ENCODE data around the gene CACNB2.
A peak's percentile ranks its signal among the peaks of the same experiment; 100 is the strongest.
"Not testable (repeated sequence)": the region's sequence is repeated elsewhere in the genome, so short reads cannot be mapped to it uniquely, and the experiment has no call there.

CACNB2 gene

DNA sequence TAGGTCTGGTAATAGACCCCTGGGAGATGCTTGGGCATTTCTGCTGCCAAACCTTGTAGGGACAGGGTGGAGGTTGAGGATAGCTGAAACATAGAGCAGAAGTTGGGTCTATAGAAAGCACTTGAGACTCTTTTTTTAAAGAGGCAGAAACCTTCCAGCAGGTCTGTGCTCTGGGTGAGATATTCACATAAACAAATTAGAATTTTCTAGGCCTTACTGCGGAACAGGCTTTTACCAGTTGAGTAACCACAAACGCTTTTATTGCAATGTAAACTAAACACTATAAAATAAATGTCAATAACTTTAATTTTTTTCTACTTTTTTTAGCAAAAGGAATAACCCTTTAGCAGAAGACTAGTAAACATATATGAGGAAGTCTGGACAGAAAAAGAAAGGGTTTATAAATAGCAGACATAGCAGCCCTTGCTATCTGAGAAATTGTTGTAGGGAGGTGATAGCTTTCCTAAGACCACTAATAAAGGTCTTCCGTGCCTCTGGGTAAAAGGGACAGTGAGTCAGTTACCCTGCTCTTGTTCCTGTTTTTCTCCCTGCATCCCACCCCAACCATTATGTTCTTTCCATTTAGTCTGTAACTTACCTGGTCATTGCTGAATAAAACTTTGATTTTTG lies 38.7 kb downstream of the CACNB2 start:
- TF ChIP-seq, protein P1, sequence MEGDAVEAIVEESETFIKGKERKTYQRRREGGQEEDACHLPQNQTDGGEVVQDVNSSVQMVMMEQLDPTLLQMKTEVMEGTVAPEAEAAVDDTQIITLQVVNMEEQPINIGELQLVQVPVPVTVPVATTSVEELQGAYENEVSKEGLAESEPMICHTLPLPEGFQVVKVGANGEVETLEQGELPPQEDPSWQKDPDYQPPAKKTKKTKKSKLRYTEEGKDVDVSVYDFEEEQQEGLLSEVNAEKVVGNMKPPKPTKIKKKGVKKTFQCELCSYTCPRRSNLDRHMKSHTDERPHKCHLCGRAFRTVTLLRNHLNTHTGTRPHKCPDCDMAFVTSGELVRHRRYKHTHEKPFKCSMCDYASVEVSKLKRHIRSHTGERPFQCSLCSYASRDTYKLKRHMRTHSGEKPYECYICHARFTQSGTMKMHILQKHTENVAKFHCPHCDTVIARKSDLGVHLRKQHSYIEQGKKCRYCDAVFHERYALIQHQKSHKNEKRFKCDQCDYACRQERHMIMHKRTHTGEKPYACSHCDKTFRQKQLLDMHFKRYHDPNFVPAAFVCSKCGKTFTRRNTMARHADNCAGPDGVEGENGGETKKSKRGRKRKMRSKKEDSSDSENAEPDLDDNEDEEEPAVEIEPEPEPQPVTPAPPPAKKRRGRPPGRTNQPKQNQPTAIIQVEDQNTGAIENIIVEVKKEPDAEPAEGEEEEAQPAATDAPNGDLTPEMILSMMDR (conservative IDR thresholded peaks at IDR 0.05; ENCODE audit: low read depth, low read length) = no peak
- DNase-seq (ENCODE audit: low read depth) = no peak
- no peak overlapping the region for H3K4me3 ChIP-seq (ENCODE audit: low read depth, low read length)

DNA sequence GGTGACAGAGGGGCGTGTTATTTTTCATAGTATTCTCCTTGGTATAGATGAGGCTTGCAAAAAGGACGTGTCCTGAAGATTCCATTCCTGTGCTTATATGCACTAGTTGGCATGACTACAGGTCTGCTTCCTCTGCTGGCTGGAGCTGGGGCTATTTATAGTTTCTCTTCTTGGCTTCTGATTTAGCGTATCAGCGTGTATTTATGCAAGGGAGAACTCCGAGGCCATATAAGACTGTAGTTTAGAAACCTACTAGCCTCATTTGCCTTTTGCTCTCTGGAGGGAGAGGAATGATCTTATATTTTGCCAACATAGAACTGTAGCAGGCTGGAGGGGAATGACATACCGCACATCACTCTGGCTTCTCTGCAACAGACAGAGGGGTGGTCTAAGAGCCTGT lies 39.7 kb downstream of the CACNB2 start:
- H3K4me3 ChIP-seq (ENCODE audit: low read depth, low read length) = no peak overlapping the region
- TF ChIP-seq, protein P1 (conservative IDR thresholded peaks at IDR 0.05; ENCODE audit: low read depth, low read length) = no peak
- DNase-seq (ENCODE audit: low read depth) = peak; percentile 92

GRCh38 chr10:18181382-18181781 lies 41.2 kb downstream of the CACNB2 start:
- not testable (repeated sequence) for H3K4me3 ChIP-seq (ENCODE audit: low read depth, low read length); DNase-seq (ENCODE audit: low read depth)

DNA sequence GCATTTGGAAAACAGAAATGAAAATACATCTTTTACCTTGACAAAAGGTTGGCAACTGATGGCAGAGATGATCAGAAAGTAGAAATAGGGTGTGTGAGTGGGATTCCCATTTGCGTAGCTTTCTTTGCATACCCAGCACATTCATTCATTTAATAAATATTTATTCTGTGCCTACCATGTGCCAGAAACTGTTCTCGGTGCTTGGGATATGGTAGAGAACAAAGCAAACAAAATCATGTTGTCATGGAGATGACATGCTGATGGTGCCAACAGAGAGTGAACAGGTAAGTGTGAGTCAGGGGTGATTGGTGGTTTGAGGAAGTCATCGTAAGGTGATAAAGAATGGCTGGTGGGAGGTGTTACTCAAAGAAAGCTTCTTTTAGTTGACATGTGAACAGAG lies 45.4 kb downstream of the CACNB2 start:
- no peak for DNase-seq (ENCODE audit: low read depth)
- TF ChIP-seq, protein P1 (conservative IDR thresholded peaks at IDR 0.05; ENCODE audit: low read depth, low read length) = no peak
- no peak overlapping the region for H3K4me3 ChIP-seq (ENCODE audit: low read depth, low read length)

DNA sequence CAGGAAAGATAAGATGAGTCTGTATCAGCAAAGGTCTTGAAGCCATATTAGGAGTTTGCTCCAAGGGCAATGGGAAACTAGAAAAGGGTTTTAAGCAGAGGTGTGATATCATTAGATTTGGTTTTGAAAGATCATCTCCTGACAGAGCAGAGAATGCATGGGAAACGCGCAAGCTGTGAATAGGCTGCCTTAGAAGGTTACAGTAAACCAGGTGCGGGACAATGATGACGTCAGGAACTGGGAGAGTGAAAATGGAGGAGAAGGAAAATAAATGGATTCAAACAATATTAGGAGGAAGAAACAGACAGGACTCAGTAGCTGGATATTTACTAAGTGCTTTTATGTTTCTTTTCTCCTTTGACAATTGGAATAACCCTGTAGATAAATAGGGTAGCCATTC lies 50.6 kb downstream of the CACNB2 start:
- TF ChIP-seq, protein P1 (conservative IDR thresholded peaks at IDR 0.05; ENCODE audit: low read depth, low read length) = no peak
- H3K4me3 ChIP-seq (ENCODE audit: low read depth, low read length) = no peak overlapping the region
- no peak for DNase-seq (ENCODE audit: low read depth)

- no peak for DNase-seq (ENCODE audit: low read depth)
- TF ChIP-seq, protein P1 (conservative IDR thresholded peaks at IDR 0.05; ENCODE audit: low read depth, low read length) = no peak
- no peak overlapping the region for H3K4me3 ChIP-seq (ENCODE audit: low read depth, low read length)
Measured at GRCh38 chr10:18194634-18195033, 54.4 kb downstream of the CACNB2 start.

DNA sequence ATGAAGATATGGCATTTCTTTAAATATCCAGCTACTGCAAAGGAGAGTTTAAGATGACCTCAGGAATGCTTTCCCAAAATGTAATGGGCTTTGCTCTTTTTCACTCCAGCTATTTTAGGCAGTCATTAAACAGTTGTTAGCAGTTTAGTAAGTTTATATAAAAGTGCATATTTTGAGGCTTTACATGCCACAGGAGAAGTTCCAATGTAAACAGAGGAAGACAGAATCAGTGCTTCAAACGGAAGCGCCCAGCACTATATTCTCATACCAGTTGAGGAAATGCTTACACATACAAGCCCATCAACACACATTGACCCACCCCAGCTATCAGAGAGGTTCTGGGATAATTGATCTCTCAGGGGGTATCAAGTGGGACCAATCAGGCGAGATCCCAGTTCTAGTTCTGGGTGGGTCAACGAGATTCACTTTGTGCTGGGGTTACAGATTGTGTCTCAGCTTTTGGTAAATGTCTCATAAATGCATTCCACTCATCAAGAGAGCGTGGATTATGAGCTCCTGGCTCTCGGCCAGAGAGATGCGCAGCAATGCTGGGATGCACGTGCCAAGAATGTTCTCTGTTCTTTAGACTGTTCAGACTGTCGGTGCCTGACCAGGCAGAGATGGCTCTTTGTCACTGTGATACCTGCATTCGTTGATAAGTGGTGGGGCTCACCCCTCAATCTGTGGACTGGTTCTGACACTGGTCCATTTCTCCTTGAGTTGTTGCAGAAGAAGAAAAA lies 55.0 kb downstream of the CACNB2 start:
- peak; percentile 38 for DNase-seq (ENCODE audit: low read depth)
- TF ChIP-seq, protein P1 (conservative IDR thresholded peaks at IDR 0.05; ENCODE audit: low read depth, low read length) = no peak
- H3K4me3 ChIP-seq (ENCODE audit: low read depth, low read length) = no peak overlapping the region
